H54 (cell line): ENCODE data around the gene KIR3DL3.
"Not testable (repeated sequence)": the region's sequence is repeated elsewhere in the genome, so short reads cannot be mapped to it uniquely, and the experiment has no call there.

Experiments
- DNase-seq: peaks from one replicate; pipeline ENCODE4 v3.0.0; 2011; ENCODE audit warnings: low spot score, mixed read lengths; ENCODE audit not compliant: insufficient read length
- FAIRE-seq: peaks from 3 replicates; lab custom pipeline; 2011; peaks lifted over from hg19 to GRCh38; lab: Jason Lieb, UNC
- POLR2A ChIP-seq: IDR thresholded peaks from 2 replicates; pipeline ENCODE4 v1.6.1; 2011; ENCODE audit warnings: low read depth, mild to moderate bottlenecking, low read length

Gene KIR3DL3

GRCh38 chr19:54709212-54709948 lies 14.9 kb upstream of the KIR3DL3 start:
- TF ChIP-seq POLR2A: no peak
- FAIRE-seq: no peak
- DNase-seq: no peak

- FAIRE-seq, DNase-seq: not testable (repeated sequence)
Observed at GRCh38 chr19:54709956-54710355, 14.3 kb upstream of the KIR3DL3 start.

- no peak for FAIRE-seq
- DNase-seq: no peak
- no peak for TF ChIP-seq POLR2A
Observed at GRCh38 chr19:54724644-54725043, 402 bp downstream of the KIR3DL3 start.

GRCh38 chr19:54725321-54725720 lies 1.1 kb downstream of the KIR3DL3 start:
- no peak for DNase-seq
- no peak for TF ChIP-seq POLR2A
- no peak for FAIRE-seq

- DNase-seq (no peak), FAIRE-seq (no peak)
- no peak for TF ChIP-seq POLR2A
Observed at GRCh38 chr19:54727562-54727961, 3.3 kb downstream of the KIR3DL3 start.

GRCh38 chr19:54728167-54728566 lies 3.9 kb downstream of the KIR3DL3 start:
- no peak for TF ChIP-seq POLR2A
- FAIRE-seq (no peak), DNase-seq (no peak)

GRCh38 chr19:54729416-54730188 lies 5.4 kb downstream of the KIR3DL3 start:
- TF ChIP-seq POLR2A: no peak
- FAIRE-seq: no peak
- DNase-seq: no peak

- no peak for TF ChIP-seq POLR2A
- DNase-seq (no peak), FAIRE-seq (no peak)
Observed at GRCh38 chr19:54731191-54731590, 6.9 kb downstream of the KIR3DL3 start.

- not testable (repeated sequence) for FAIRE-seq, DNase-seq
Observed at GRCh38 chr19:54738306-54738705, 14.1 kb downstream of the KIR3DL3 start, which contains the start of gene KIR2DL3. Gene KIR2DL3 (plus strand): TSS chr19:54738513. CDS start chr19:54738546, 33 bp downstream.

- no peak for FAIRE-seq
- no peak for TF ChIP-seq POLR2A
- DNase-seq: no peak
Observed at GRCh38 chr19:54738715-54739114, 14.5 kb downstream of the KIR3DL3 start.

GRCh38 chr19:54739587-54740497 lies 15.6 kb downstream of the KIR3DL3 start:
- no peak for TF ChIP-seq POLR2A
- FAIRE-seq: no peak
- no peak for DNase-seq

- not testable (repeated sequence) for DNase-seq, FAIRE-seq
Observed at GRCh38 chr19:54741950-54742349, 17.7 kb downstream of the KIR3DL3 start.

- not testable (repeated sequence) for FAIRE-seq, DNase-seq
Observed at GRCh38 chr19:54744080-54744479, 19.8 kb downstream of the KIR3DL3 start.

GRCh38 chr19:54747614-54748322 lies 23.5 kb downstream of the KIR3DL3 start:
- FAIRE-seq: not testable (repeated sequence)

GRCh38 chr19:54750276-54750675 lies 26.0 kb downstream of the KIR3DL3 start:
- FAIRE-seq, DNase-seq: not testable (repeated sequence)

More at GRCh38 chr19:54747614-54748322, 23.5 kb downstream of the KIR3DL3 start:
- not testable (repeated sequence) for DNase-seq

GRCh38 chr19:54756204-54757110 lies 32.2 kb downstream of the KIR3DL3 start:
- FAIRE-seq, DNase-seq: not testable (repeated sequence)

GRCh38 chr19:54758577-54758976 lies 34.3 kb downstream of the KIR3DL3 start:
- DNase-seq, FAIRE-seq: not testable (repeated sequence)
